KMS-11 (cell line): ENCODE results near the gene CSRP1.
"Not testable (repeated sequence)": the region's sequence is repeated elsewhere in the genome, so short reads cannot be mapped to it uniquely, and the experiment has no call there.

Source experiments
- H2AFZ ChIP-seq: fragments of 200-600 bp; sonication (generic); 2 replicates; pipeline ENCODE4 v1.6.1; 2016; ENCODE audit warnings: antibody characterized with exemption, mixed run types, low read depth
- H3K27ac ChIP-seq: fragments of 200-600 bp; sonication (generic); 2 replicates; pipeline ENCODE4 v1.6.1; 2016; ENCODE audit warnings: mild to moderate bottlenecking, mixed run types
- H3K27me3 ChIP-seq: fragments of 200-600 bp; sonication (generic); 2 replicates; pipeline ENCODE4 v1.6.1; 2017; ENCODE audit warnings: mild to moderate bottlenecking, low read depth, mixed run types, moderate library complexity; ENCODE audit not compliant: insufficient read depth
- H3K36me3 ChIP-seq: fragments of 200-600 bp; sonication (generic); 2 replicates; pipeline ENCODE4 v1.6.1; 2017; ENCODE audit warnings: mild to moderate bottlenecking, mixed run types; ENCODE audit not compliant: insufficient read depth
- H3K4me1 ChIP-seq: fragments of 200-600 bp; sonication (generic); 2 replicates; pipeline ENCODE4 v1.6.1; 2016; ENCODE audit warnings: mild to moderate bottlenecking, low read depth, mixed run types; ENCODE audit not compliant: poor library complexity, severe bottlenecking
- H3K4me2 ChIP-seq: fragments of 200-600 bp; sonication (generic); 2 replicates; pipeline ENCODE4 v1.7.0; 2016; ENCODE audit warnings: mild to moderate bottlenecking, mixed run types
- H3K4me3 ChIP-seq: fragments of 200-600 bp; sonication (generic); IDR thresholded peaks from 2 replicates; pipeline ENCODE4 v1.6.1; 2017; ENCODE audit warnings: low read depth, low read length, mixed read lengths; ENCODE audit not compliant: insufficient read depth
- H3K79me2 ChIP-seq: fragments of 200-600 bp; sonication (generic); 2 replicates; pipeline ENCODE4 v1.6.1; 2016; ENCODE audit warnings: low read depth, mixed run types; ENCODE audit not compliant: insufficient read depth
- H3K9ac ChIP-seq: fragments of 200-600 bp; sonication (generic); 2 replicates; pipeline ENCODE4 v1.6.1; 2016; ENCODE audit warnings: mild to moderate bottlenecking, mixed run types
- H4K20me1 ChIP-seq: fragments of 200-600 bp; sonication (generic); 2 replicates; pipeline ENCODE4 v1.6.1; 2016; ENCODE audit warnings: mild to moderate bottlenecking, mixed run types; ENCODE audit not compliant: insufficient read depth
- CTCF ChIP-seq: fragments of 200-600 bp; sonication (generic); conservative IDR thresholded peaks from 2 replicates; pipeline ENCODE4 v1.6.1; 2017; ENCODE audit warnings: low read depth, mild to moderate bottlenecking, antibody characterized with exemption, low read length, moderate library complexity, mixed read lengths

Gene CSRP1

GRCh38 chr1:201481004-201481380, 25.9 kb downstream of the CSRP1 start:
- peak overlapping the region; percentile 86 for H2AFZ ChIP-seq
- H3K4me2 ChIP-seq = peak overlapping the region; percentile 97
- no peaks in the 10 kb centered on the region for H3K79me2 ChIP-seq
- peak overlapping the region; percentile 53 for H3K4me3 ChIP-seq
- H3K27ac ChIP-seq = no peak overlapping the region
- peaks cover 30% of the 10 kb centered on the region for H3K4me1 ChIP-seq
- H4K20me1 ChIP-seq = no peaks in the 10 kb centered on the region
- TF ChIP-seq CTCF = no peak; the same call in 1 of the 2 replicates
- H3K36me3 ChIP-seq = no peaks in the 10 kb centered on the region
- peaks cover 5% of the 10 kb centered on the region for H3K27me3 ChIP-seq
- H3K9ac ChIP-seq = no peak overlapping the region

- no peaks in the 10 kb centered on the region for H4K20me1 ChIP-seq
Measured at GRCh38 chr1:201480231-201481003, 26.5 kb downstream of the CSRP1 start.

GRCh38 chr1:201479201-201479730, 27.7 kb downstream of the CSRP1 start:
- Histone ChIP-seq H3K27me3 (peaks cover 5% of the 10 kb centered on the region), H3K4me2 (no peak overlapping the region), H3K79me2 (no peaks in the 10 kb centered on the region), H3K4me3 (no peak overlapping the region), H3K4me1 (peaks cover 30% of the 10 kb centered on the region), H3K27ac (no peak overlapping the region), H2AFZ (no peak overlapping the region), H3K36me3 (no peaks in the 10 kb centered on the region), H3K9ac (no peak overlapping the region), H4K20me1 (no peaks in the 10 kb centered on the region)
- no peak for TF ChIP-seq CTCF

More at GRCh38 chr1:201480231-201481003, 26.5 kb downstream of the CSRP1 start:
- Histone ChIP-seq H3K27me3 (peaks cover 5% of the 10 kb centered on the region), H3K9ac (peak overlapping the region; percentile 41; the same call in 1 of the 2 replicates), H3K4me3 (peak overlapping the region; percentile 53), H2AFZ (peak overlapping the region; percentile 86), H3K4me2 (peak overlapping the region; percentile 97), H3K79me2 (no peaks in the 10 kb centered on the region), H3K4me1 (peaks cover 30% of the 10 kb centered on the region), H3K27ac (peak overlapping the region; percentile 38; the same call in 1 of the 2 replicates), H3K36me3 (no peaks in the 10 kb centered on the region)
- TF ChIP-seq CTCF = no peak; the same call in 1 of the 2 replicates

GRCh38 chr1:201478666-201479065, 28.3 kb downstream of the CSRP1 start:
- H3K4me2 ChIP-seq, H3K4me3 ChIP-seq, H4K20me1 ChIP-seq, H3K79me2 ChIP-seq, H3K36me3 ChIP-seq, H3K27ac ChIP-seq, H2AFZ ChIP-seq, H3K9ac ChIP-seq, H3K27me3 ChIP-seq: not testable (repeated sequence)
- H3K4me1 ChIP-seq = peaks cover 30% of the 10 kb centered on the region
